HG03432 (cell line): ENCODE measurements around the gene LHFPL6.

Source experiments
- ATAC-seq: cut with Tn5 transposase; IDR thresholded peaks from one replicate; pipeline ENCODE4 v1.9.1; 2021; ENCODE audit warnings: mild to moderate bottlenecking, moderate library complexity; ENCODE audit not compliant: unreplicated experiment

The LHFPL6 gene

DNA sequence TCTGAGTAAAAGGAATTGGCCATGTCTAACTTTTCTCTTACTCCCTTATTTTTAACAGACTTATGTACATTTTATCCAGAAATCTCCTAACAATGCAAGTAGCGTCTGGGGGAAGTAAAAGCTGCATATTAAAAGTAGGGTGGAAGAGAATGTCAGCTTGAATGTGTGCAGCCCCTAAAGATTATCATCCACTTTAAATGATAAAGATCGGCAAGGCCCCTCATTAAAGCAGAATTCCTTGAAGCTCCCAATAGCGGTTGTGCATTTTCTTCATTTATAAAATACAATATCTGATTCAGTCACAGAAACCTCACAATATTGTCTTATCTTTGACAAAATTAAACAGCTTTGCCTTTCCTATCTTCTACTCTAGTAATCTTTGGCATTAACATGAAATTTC, 184.6 kb downstream of the LHFPL6 start:
- ATAC-seq: no peak

DNA sequence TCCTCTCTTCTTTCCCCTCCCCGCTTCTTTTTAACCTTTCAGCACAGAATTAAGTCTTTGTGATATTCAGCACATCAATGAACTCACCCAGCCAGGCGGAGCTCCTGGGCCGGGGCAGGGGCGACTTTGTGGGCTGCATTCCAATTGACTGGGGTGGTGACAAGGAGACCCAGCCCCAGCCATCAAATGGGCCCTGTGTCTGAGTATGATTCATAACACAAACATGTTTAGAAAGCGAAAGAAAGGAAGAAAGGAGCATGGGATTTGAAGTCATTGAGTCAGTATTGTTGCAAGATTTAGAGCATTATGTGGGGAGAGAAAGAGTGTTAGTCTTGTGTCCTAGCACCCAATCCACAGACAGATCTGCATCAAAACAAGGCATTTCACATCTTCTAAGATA, 185.3 kb downstream of the LHFPL6 start:
- ATAC-seq: no peak

DNA sequence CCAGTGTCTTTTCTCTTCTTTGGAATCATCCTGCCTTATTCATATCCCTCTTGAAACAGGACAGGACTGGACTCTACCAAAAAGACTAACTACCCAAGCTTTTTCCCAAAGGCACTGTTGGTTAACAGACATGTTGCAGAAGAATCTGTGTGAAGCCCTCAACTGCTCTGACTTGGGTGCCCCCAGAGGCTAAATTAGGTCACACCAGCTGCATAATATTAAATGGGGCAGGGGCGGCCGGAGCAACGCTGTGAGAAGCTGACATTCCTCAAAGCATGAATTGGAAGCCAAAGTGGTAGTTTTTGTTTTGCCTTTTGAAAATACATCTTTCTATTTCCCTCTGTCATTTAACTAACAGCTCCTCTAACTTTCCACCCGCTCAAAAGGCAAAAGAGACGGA, 185.9 kb downstream of the LHFPL6 start:
- ATAC-seq: no peak

DNA sequence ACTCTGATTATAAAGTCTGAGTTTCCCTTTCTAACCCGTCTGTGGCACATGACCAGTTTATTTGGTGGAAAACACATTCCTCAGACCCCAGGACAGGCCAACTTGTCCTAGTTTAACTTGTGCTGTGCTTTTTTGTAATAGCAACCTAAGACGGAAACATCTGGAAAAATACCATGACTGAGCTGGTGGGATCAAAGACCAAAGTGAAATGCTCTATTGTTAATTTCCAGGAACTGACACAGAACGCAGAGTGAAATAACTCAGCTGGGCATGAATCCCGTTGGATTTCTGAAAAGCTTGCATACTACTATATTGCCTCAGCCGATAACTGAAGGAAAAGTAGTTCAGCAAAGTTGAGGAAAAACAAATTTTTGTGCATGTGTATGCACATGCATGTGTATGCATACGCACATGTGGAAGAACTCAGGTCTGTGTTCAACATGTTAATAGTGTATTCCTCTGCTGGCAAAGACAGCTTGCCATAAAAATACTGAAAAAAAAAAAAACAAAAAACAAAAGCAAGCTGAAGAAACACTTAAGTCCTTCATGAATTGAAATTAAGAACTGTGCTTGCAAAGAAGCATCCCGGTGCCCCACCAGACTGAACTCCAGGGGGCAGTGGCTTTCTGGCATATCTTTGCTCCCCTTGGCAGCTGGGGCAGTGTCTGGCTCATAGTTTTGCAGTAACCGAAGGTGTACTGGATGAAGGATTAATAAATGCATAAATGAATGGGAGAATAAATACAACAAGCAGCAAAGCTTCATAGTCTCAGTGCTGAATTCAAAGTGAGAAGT, 187.8 kb downstream of the LHFPL6 start:
- ATAC-seq: no peak

DNA sequence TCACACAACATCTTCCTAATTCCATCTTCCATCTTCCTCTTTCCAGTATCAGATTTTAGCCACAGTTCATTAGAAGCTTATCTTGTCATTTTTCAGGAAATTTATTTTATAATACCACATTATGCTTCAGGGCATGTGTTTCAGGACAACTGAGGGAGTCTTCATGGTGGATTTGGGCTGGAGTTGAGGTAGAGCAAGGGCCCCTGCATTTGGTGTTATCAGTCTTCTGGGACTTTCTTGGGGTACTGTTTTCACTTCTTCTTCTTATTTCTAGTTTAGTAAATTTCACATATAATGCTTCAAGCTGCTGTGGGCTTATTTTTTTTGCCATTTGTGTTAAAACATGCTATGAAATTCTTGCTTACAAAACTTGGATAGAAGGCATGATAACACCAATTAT, 188.7 kb downstream of the LHFPL6 start:
- no peak for ATAC-seq

DNA sequence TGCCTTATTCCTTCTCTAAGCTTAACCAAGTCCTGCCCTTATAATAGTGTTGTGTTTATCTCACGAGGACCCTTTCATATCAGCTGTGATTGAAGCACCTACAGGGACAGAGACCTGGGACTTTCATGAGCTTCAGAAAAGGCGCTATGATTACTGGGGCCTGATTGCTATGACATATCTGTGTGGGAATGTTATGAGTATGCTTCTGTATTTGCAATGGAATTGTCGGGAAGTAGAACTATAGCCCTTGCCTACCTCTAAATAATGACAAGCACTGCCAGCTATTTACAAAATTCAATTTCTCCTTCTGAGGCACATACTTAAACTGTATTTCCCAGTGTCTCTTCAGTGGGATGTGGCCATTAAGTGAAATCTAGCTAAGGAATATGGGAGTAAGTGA, 191.5 kb downstream of the LHFPL6 start:
- ATAC-seq: no peak

DNA sequence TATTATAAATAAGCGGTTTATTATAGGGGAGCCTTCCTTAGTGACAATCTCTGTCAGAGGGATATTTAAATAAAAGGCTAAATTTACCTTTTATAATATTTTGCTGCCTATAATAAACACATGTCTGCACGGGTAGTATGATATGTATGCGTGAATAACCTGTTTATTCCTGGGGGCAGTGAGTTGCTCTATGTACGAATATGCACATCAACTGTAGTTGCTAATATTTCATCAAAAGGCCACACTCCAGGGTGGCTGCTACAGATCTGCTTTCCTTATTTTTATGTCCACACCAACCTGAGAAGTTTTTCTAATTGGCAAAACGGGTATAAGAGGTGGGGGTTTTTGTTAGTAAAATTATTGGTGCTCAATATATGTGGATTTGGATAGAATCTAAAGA, 192.0 kb downstream of the LHFPL6 start:
- no peak for ATAC-seq

DNA sequence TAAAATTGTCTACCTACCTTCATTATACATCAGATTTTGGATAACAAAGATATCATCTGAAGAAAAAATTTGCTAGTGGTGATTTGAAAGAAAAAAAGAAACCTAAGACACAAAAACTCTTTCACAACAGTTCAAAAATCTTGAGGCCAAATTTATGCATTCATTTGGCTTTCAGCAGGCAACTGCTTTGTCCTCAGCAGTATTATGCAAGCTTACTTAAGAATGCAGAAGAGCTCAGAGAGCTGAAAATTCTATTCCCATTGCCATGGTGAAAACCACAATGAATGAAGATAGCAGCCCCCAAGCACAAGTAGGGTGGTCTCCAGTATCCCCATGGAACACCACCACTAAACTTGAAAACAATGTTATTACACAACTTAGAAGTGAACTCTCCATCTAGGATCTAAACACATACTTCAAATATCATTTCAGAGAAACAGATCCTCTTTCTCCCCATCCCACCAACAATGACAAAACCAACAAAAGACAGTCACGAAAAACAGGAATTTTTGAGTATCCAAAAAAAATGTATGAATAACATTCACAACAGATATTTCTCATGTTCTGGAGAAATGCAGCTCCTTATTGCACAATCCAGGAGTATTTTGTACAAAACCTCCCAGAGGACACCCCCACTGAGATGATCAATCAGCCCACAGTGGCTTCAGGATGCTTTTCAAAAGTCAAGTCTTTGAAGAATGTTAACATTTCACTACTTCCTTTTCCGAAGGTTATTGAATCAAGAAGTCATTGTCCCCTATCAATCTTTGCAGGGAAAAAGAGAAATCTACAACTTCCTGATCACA, 192.7 kb downstream of the LHFPL6 start:
- no peak for ATAC-seq

DNA sequence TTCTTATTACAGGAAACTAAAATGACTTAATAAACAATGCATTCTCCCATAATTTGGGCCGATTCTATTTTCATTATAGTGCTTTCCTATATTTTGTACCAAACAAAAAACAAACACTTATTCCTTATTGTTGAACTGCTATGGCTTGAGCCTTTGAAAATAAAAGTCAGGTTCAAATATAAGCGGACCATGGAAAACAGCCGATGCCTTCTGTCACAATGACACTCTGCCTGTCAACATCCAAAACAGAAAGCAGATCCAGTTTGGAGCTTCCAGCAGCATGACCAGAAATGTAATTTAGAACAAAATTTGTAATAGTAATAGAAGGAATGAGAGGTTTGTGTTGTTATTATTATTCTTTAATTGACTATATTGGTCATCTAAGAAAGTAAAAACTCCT, 194.5 kb downstream of the LHFPL6 start:
- no peak for ATAC-seq

DNA sequence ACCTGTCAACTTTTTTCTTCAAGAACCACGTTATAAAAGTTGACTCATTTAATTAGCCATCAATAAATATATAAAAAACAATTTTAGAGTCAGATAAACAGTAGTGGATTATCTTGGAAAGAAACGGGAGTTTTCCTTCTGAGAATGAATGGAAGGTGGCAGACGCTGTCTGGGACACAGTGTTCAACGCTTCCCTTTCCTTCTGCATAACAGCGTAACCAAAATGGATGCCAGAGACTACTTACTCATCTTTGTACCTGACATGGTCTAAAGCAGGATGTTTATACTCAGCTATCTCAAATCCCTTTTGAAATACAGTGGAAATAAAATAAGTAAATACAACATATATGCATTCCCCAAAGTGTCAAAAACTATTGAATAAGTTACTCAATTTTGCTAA, 195.2 kb downstream of the LHFPL6 start:
- ATAC-seq: no peak

DNA sequence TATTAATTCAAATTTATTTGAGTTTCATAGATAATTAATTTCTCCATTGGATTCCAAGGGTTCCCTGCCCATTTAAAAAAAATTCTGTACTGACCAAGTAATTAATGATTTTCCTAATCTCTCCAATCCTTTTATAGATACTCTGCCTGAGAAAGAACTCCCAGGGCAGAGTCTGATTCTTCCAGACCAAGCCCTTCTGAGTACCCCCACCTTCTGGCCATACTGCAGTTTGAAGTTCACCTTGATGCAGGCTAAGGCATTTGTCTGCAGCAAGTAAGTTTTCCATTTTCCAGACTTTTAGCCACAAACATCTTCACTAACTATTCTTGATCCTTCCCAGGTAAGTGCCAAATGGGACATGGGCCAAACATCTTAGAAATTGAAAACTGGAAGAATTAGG, 195.9 kb downstream of the LHFPL6 start:
- no peak for ATAC-seq

DNA sequence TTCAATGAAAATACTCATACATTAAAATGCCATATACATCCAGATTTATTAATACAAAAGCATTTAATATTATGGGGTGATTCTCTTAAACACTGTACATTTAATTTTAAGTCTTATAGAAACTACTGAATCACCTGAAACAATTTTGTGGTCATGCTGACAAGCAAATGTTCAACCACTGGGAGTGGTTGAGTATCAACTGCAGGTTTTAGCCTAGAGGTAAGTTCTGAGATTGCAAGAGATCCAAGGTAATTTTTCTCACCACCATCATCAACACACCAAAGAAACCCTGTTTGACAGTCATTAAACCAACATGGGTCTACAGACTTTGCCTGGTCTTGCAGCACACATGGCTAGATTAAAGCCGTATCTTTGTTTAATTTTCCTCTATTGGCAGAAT, 196.3 kb downstream of the LHFPL6 start:
- ATAC-seq: no peak

DNA sequence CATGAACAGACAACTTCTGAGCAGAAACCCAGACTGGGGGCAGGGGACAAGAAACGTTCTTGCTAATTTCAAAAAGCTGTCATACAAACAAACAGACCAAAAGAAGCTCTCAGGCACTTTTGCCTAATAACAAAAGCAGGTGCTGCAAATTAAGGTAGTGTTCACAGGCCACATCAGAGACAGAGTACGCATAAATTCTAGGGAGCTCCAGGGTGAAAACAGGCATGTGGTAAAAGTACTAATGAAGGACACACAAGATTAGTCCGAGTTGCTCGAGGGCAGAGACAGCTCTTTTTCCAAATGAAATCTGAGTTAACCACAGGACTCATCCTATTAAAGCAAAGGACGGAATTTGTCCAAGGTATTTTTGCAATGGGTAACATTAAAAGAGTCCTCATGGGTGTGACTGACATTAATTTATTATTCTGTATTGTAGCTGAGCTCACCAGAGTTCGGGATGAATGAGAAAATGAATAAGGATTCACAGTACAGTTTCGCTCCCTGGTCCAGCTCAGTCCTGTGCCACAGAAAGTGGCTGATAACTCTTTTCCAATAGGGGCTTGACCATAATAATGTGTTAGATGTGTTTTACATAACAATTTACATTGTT, 197.3 kb downstream of the LHFPL6 start:
- no peak for ATAC-seq

DNA sequence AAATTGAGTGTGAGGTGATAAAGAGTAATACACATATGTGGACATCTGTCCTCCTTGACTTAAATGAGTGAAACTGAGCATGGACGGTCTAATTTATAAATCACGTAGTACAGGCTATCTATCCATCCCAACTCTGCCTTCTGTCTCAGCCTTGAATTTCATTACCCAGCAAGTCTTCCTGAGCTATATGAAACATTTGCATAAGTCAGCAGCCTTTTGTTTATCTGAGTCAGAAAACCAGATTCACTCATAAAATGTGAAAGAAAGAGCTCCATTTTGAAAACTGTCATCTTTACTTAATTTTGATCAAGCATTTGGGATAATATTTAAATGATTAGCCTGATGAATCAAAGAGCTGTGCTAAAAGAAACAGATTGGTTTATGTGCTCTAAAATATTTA, 197.9 kb downstream of the LHFPL6 start:
- no peak for ATAC-seq

DNA sequence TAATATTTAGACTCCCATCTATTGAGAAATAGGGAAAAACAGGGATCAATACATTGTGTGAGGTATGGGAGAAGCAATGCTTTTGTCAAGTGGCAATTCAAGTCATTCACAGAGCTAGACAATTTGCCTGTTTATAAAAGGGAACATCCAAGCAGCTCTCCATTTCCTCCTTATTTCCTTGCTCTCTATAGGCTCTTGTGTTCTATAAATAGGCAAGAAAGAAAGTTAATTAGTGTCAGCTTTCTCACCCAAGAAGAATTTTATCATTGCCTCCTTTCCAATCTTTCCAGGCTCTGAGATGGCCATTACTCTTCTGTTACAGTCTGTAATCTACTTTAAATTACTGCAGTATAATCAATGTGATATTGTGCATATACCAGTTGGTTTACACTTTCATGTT, 199.9 kb downstream of the LHFPL6 start:
- no peak for ATAC-seq

DNA sequence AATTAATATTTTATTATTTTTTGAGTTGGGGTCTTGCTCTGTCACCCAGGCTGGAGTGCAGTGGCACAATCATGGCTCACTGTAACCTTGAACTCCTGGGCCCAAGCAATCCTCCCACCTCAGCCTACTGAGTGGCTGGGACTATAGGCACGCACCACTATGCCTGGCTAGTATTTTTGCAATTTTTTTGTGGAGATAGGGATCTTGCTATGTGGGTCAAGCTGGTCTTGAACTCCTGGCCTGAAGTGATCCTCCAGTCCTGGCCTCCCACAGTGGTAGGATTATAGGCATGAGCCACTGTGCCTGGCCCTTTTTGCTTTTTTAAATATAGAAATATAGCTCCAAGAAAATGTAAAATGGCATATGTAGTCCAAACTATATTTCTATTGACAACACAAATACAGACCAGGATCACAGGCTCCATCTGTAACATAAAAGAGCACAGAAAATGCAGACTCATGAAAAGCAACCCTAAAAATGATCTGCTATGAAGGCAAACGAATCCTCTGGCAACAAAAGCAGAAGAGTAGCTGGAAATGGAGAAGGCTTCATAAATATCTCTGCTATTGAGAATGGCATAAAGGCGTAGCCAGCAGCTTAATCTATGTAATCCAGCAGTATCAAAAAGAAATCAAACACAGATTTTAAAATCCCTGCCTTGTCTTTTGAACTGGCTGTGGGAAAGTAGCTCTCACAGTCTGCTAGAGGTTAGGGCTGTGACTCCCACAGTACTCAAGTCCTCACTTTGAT, 200.6 kb downstream of the LHFPL6 start:
- ATAC-seq: no peak

DNA sequence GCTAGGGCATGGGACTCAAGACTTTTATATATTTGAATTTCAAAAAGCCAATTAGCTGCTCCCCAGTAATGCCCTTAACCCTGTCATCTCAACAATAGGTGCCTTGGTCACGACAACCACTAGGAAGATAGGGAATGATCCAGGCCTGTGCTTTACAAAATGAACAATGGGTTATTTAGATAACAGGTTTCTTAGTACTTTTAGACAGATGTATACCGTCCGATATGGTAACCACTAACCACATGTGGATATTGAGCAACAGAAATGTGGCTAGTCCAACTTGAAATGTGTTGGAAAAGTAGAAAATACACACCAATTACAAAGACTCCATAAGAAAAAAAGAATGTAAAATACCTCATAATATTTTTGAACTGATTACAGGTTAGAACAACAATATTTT, 201.2 kb downstream of the LHFPL6 start:
- no peak for ATAC-seq

DNA sequence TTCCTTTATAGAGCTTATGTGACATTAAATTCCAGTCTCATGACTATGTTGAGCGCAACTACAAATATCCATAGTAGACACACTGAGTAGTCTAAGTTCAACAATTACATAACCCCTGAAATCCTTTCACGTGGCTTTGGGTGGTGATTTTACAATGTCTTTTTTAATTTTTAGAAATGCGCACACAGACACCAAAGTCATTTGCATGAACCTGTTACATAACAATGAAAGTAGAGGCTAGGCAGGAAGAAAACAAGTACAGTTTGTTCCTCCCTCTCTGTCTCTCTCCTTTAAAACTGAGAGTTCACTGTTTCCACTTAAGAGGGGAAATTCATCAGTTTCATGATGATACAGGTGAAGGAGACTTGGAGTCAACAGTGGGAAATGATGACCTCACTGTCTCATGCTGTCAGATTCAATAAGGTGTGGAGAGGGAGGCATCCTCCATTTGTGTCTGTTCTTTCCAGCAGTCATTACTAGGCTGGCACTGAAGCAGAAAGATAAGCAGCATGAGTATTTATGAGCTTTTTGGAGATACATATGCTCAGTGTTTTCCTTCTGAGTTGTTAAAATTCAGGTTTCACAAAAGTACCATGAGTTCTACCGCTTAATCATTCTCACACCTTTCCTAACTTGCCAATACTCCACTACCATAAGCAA, 201.8 kb downstream of the LHFPL6 start:
- no peak for ATAC-seq

DNA sequence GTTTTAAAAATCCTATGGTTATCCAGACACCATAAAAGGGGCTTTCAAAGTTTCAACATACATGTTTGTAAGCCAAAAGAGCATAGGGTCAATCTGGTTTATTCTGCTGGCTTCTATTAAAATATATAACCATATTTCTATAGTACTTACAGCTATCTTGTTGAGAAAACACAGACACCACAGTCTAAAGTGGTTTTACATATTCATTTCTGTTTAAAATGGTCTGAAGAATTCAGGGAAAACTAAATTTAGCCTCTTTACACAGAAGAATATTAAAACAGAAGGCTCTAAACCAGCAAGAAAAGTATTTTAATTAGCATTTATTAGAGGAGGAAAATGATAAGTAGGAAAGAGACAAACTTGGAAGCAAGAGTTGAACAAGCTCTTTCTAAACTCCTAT, 203.9 kb downstream of the LHFPL6 start:
- no peak for ATAC-seq

DNA sequence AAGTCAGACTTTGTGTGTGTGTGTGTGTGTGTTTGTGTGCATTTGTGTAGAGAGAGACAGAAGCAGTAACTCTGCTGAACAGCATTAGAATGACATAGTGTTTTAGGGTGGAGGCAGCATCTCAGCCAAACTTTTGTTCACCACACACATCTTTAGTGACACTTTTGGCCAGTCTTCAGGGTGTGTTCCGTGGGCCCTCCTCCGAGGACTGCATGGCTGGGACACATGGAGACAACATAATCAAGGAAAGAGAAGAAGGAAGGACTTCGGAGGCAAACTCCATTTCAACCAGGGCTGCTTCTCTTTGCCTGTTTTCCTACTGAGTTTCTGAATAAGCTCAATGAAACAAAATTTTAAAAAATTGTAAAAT, 205.1 kb downstream of the LHFPL6 start:
- no peak for ATAC-seq
